GM21825 (cell line): ENCODE results near the gene ROR2.

Source experiments
- ATAC-seq: cut with Tn5 transposase; IDR thresholded peaks from one replicate; pipeline ENCODE4 v1.9.1; 2021; ENCODE audit warnings: mild to moderate bottlenecking, moderate library complexity; ENCODE audit not compliant: unreplicated experiment

The ROR2 gene

DNA sequence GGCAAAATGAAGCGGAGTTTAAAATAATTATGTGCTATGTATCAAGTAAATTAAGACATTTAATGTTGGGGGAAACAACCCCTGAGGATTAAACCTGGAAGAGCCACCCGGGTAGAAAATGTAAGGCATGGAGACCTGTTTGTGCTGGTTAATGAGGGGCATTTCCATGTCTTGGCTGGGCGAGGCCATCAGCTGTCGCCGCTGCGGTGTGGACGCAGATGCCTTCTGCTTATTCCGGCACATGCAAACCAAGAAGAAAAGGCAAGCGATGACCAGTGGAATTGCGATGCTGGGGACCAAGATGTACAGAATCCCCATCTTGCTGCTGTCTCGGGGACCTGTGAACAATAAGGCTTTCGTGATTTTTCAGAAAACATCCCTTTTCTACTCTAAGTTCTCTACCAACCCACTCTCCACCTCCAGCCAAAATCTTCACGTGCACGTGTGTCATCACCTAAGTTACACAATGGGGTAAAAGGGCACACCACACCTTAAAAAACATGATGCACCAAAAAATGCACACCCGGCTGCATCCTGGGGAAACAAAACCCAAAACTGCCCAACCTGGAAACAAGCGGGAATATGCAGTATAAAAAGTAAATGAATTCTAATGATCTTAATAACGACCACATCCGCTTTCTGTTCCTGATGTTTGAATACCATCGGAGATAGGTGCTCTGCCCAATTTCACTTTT, 223.5 kb downstream of the ROR2 start:
- no peak for ATAC-seq

DNA sequence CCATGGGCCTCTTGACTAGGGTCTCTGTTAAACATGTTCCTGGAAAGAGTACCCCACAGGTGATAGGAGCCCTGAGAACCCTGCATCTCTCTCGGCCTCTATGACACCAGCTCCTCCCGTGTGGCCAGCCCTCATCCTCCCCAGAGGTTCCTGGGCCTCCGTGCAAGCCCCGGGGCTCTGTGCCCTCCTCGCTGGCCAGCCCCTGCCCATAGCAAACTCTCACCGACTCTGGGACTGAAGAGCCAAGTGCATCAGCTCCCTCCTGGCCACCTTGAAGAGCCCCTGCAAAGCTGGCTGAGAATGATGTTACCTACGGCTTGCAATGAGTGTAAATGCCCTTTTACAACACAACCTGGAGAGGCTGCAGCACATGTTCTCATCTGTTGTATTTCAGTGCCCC, 224.4 kb downstream of the ROR2 start:
- ATAC-seq = no peak

DNA sequence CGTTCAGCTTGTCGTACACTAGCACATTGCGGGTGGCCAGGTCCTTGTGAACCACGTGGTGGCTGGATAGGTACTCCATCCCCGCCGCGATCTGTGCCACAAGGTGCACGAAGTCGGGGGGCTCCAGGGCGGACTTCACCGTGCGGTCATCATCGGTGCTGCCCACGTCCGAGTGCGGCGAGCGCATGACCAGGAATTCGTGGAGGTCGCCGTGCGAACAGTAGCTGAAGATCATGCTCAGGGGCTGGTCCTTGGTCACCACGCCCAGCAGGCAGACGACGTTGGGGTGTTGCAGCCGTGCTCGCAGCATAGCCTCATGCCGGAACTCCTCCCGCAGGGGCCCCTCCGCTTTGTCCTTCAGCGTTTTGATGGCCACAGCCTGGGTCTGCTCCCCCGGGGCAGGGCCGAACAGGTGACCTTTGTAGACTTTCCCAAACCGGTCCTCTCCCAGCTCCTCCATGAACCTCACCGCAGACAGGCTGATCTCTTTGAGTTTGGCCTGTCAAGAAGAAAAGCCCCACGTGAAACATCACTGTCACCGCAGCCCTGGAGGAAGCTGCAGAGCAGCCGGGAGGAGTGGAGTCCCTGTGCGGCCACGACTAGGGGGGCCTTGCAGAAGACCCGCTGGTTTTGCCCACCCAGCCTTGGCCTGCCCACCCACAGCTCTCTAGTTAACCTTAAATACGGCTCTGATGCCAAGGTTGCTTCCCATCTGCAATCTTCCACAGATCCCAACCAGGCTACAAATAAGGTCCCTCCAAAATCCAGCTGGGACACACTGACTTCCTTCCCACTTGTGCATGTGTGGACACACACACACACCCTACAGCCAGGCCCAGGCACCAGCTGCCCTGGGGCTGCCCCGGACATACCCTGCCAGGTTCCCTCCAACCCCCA, 225.2 kb downstream of the ROR2 start:
- no peak for ATAC-seq

DNA sequence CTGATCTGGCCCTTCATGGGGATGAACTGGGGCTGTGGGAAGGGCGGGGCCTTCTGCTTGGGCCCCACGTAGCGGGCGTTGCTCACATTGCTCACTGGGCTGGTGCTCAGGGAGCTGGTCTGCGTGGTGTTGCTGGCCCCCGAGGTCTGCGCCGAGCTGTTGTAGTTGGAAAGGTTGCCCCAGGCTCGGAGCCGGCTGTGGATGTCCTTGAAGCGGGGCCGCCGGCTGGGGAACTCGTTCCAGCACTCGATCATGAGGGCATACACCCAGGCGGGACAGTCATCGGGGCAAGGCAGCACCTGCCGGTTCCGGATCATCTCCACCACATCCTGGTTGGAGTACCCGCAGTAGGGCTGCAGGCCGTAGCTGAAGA, 226.0 kb downstream of the ROR2 start:
- ATAC-seq = no peak

DNA sequence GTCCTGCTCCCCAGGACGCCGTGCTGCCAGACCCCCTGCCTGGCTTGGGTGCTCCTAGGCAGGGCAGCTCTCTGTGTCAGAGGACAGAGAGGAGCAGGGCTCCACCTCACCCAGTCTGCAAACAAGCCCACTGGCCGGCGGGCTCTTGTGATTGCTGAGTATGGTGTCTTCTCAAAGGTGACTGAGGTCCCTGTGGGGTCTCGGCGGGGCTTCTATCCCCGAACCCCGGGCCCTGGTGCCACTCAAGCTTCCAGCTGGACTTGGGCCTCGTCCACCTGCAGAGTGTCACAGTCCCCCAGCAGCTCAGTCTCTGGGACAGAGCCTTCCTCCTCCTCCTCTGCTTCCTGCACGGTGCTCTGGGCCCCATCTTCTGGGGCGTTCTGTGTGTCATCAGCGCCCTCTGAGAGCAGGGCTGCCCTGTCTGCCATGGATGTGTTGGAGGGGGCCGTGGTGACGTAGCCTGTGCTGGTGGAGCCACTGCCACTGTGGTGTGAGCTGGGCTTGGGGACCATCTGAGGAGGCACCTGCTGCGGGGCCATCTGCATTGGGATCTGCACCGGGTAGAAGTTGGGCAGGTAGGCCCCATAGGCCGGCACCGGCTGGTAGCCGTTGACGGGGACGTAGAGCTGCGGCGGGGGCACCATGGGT, 226.5 kb downstream of the ROR2 start:
- ATAC-seq = no peak

DNA sequence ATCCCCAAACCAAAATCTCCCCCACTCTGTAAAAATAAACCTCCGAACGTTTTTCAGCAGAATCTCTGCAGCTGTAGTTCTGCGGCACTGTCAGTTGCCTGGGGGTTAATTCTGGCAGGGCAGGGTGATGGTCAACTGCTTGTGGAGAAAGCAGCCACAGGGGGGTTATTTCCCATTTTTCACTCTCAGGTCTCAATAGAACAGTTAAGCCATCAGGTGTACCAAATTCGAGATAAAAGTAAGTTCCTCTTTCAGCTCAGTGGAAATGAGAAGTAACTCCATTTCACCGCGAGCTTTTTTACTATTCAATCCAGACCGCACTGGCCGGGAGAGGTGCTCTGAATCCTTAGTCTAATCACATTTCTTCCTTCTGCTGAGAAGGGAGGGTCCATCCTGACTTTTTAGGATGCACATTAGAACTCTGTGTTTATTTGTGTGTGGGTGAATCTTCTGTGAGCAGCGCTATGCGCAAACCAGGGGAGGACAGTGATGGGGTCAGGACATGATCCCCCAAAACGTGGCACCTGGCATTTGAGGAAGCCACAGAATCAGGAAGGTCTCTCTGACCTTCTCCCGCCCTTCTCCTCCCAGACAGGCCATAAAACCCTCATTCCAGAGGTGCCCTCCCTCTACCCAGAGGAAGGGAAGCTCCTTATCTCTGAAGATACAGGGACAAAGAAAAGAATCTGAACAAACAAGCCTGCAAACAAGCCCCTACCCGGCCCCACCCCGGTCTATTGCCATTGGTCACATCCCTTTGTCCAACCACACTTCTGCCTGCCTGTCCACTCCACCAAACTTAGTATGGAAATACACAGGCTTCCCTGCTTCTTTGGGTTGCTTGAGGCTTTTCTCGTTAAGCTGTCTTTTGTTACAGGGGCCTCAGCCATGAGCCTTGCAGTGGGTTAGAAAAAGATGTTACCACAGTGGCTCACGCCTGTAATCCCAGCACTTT, 229.0 kb downstream of the ROR2 start:
- ATAC-seq = peak; percentile 67

DNA sequence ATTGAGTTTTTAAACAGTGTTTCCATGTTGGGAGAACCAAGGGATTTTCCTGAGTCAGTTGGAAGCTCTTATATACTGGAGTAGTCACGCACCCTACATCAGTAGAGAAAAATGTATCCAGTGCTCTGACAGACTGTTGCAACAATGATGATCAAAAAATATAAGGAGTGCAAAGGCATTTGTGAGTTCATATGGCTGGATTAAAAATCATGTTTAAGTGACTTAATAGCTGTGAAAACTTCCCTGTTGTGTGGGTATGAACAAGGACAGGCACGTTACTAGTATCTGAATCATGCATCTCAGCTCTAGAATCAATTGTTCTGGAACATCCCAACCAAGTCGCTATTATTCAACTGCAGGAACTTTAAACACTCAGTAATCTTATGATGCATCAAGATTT, 229.7 kb downstream of the ROR2 start:
- no peak for ATAC-seq

DNA sequence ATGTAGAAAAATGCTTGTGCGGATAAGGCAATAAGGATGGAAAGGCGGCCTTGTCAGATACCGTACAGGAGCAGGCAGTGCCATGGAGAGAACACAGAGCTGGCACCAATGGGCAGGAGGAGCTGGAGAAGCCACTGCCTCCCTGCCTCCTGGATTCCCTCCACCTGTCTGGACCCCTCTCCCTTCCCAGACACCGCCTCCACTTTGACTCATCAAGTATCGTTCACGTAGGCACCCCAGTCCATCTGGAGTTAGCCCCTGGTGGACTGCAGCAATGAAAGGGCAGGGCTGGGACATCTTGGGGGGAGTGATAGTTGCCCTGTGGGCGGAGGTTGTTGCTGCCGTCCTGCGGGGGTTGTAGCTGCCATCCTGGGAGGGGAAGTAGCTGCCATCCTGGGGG, 232.0 kb downstream of the ROR2 start:
- ATAC-seq = no peak

DNA sequence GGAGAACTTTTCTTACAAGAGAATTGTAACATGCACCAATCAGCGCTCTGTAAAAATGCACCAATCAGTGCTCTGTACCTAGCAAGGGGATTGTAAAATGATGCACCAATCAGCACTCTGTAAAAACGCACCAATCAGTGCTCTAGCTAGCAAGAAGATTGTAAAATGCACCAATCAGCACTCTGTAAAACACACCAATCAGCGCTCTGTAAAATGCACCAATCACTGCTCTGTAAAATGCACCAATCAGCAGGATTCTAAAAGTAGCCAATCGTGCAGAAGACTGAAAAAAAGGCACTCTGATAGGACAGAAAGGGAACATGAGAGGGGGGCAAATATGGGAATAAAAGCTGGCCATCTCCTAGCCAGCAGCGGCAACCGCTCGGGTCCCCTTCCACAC, 233.2 kb downstream of the ROR2 start:
- ATAC-seq = no peak

DNA sequence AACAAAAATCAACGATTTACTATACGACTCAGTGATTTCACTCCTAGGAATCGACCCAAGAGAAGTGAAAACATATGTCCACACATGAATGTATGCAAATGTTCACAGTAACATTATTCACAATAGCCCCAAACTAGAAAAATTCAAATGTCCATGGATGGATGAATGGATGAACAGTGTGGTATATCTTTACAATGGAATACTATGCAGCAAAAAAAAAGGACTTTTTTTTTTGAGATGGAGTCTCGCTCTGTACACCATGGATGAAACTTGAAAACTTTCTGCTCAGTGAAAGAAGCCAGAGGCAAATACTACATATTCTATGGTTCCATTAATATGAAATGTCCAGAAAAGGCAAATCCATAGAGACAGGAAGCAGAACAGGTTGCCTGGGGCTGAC, 233.8 kb downstream of the ROR2 start:
- no peak for ATAC-seq

DNA sequence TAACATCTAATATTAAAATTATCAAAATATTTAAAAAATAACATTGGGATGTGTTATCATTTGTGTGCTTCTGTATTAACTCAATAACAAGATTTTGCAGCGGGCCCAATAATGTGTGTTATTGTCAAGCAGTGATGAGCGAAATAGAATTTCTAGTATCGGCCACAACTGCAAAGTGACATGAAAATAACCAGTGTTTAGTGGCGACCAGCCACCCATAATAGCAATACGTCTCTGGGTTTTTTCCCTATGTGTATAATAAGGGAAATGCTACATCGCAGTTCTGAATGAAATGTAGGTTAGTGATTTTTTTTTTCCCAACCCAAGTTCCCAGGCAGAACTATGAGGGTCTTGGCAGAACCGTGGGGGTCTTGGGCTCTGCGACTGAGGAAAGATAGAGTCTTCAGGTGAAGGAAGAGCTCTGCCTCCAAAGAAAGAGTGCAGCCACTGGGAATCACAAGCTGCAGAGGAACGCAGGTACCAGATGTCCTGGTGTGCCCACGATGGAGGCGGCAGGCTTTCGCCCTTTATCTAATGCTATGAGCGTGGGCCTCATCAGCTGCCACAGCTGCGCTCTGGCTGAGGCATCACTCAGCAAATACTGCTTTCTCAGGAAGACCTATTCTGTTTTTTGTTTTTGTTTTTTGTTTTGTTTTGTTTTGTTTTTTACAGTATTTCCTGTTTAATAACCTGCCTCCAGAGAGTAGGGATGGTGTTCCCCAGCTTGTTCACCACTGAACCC, 235.0 kb downstream of the ROR2 start:
- no peak for ATAC-seq

DNA sequence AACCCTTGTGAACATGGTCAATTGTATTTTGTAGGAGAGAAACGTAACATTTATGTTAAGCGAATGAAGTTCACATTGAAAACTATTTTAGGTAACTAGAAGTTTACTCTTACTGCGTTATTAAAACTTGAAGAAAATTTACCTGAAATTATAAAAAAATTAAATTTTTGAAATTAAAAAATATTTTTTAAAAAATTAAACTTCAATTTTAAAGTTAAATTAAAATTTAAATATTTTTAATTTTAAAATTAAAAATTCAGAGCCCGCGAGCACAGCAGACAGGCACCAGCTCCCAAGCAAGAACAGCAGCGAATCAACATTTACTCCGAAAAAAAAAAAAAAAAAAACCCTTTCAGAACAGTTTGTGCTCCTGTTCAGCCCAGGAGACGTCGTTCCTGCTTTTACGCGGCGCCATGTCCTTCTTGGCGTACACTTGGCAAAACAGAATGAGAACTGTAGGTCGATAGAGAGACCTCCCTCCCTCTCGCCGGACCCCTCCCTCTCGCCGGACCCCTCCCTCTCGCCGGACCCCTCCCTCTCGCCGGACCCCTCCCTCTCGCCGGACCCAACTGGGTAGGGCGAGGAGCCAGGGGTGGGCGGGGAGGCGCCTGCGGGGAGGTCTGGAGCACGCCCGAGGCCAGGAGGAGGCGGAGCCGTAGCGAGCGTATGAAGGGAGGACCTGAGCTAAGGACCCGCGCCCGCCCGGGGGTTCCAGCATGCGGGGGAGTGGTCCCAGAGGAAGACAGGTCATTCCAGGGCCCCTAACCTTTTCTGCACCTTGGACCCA, 235.8 kb downstream of the ROR2 start:
- no peak for ATAC-seq

DNA sequence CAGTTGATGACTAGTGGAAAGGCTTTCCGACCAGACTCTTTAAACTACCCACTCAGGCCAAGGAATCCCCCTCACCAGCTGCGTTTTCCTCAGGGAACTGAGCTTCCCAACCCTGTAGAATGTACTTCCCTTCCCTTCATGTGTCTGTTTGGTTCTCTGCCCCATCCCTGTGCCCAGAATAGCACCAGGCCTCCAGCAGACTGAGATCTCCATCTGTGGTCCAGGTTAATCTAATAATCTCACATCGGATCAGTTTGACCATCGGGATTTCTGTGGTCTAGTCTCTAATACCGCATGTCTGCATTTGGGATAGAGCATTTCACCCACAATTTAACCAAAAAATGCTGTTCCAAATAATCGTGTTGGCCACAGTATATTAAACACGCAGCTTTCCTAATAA, 237.2 kb downstream of the ROR2 start:
- no peak for ATAC-seq

DNA sequence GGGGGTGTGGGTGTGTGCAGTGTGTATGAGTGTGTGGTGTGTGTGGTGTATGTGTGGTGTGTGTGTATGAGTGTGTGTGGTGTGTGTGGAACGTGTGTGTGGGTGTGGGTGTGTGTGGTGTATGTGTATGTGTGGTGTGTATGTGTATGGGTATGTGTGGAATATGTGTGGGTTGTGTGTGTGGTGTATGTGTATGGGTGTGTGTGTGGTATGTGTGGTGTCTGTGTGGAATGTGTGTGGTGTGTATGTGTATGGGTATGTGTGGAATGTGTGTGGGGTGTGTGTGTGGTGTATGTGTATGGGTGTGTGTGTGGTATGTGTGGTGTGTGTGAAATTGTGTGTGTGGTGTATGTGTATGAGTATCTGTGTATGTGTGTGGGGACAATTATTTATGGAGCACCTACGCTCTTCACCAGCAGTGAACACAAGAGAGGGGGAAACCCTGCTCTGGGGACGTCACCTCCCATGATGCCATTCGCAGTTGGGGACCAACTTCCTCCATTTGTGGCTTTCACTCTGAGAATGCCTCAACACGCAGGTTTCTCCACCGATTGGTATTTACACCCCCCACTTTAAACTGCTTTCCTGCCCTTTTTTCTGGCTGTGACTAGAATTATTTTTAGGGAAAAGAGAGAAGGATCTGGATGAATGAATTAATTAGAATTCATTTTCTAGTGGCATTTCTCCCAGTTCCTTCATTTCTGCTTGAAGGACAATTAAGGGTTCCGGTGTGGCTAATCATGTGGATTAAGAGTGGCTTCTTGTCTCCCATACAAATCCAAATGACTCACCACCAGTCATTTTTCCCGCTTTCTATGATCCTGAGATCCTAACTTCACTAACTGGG, 238.1 kb downstream of the ROR2 start:
- peak; percentile 85 for ATAC-seq

DNA sequence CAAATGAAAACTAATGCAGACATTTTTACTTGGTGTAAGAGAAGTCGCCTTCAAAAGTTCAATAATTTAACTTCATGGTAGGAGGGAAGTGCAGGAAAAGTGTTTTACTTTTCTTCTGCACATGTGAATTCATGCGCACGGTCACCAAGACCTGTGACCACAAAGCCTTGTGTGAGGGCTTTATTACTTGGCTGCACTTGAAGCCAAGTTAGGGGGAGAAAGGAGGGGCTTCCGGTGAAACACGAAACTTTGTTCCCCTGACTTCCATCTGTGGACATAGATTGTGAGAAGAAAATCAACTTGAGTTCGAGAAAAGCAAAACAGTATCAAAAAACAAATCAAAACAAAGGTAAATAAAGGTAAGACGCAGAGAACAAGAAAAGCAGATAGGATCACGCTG, 239.9 kb downstream of the ROR2 start:
- no peak for ATAC-seq

DNA sequence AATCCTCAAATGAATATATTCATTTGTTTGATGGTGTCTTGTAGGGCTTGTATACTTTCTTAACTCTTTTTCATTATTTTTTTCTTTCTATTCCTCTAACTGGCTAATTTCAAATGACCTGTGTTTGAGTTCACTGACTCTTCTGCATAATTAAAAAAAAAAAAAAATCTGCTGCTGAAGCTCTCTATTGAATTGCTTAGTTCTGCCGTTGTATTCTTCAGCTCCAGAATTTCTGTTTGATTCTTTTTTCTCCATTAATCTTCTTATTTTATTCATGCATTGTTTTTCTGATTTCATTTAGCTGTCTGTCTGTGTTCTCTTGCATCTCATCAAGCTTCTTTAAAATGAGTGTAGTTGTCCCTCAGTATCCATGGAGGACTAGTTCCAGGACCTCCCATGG, 244.6 kb downstream of the ROR2 start:
- no peak for ATAC-seq

DNA sequence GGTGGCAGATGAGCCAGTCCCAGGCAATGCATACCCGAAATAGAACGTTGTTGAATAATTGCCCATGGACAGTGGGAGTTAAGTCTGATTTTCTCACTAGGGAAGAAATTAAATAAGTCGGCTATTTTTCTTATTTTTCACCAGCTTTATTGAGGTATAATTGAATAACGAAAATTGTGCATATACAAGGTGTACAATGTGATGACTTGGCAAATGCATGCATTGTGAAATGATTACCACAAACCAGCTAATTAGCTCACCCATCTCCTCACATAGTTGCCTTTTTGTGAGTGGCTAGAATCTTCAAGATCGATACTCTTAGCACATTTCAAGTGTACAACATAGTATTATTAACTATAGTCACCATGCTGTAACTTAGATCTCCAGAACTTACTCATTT, 249.6 kb downstream of the ROR2 start:
- ATAC-seq = no peak

DNA sequence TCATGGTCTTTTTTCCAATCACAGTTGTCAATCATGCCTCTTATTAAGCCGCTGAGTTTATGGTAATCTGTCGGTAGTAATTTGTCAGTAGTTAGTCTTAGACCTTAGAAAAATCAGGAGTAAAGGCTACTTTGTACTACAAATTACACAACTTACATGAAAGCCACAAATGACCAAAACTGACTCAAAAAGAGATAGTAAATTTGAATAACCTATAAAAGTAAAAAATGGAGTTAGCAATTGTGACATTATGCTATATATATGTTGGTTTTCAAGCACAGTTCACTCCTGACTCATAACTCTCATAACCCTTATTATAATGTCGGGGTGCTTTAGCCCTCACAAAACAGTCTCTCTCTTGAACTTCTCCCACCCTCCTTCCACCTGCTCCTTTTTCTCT, 251.8 kb downstream of the ROR2 start:
- no peak for ATAC-seq
